Measurements from ENCODE around the gene RDH11.
"Not testable (repeated sequence)": the region's sequence is repeated elsewhere in the genome, so short reads cannot be mapped to it uniquely, and the experiment has no call there.

- not testable (repeated sequence) for TF ChIP-seq CTCF (conservative IDR thresholded peaks at IDR 0.05); ZFX (IDR thresholded peaks at IDR 0.05)
Observed at GRCh38 chr14:67701492-67701891, 5.9 kb upstream of the RDH11 start, which contains the start of gene RDH12.

Measured in C4-2B (cell line).